HG02763 (cell line): ENCODE measurements around the gene HS3ST6.
"Not testable (repeated sequence)": the region's sequence is repeated elsewhere in the genome, so short reads cannot be mapped to it uniquely, and the experiment has no call there.

ENCODE experiments used
- ATAC-seq: cut with Tn5 transposase; IDR thresholded peaks from one replicate; pipeline ENCODE4 v1.9.1; 2021; ENCODE audit warnings: mild to moderate bottlenecking, moderate library complexity; ENCODE audit not compliant: unreplicated experiment

Gene HS3ST6

DNA sequence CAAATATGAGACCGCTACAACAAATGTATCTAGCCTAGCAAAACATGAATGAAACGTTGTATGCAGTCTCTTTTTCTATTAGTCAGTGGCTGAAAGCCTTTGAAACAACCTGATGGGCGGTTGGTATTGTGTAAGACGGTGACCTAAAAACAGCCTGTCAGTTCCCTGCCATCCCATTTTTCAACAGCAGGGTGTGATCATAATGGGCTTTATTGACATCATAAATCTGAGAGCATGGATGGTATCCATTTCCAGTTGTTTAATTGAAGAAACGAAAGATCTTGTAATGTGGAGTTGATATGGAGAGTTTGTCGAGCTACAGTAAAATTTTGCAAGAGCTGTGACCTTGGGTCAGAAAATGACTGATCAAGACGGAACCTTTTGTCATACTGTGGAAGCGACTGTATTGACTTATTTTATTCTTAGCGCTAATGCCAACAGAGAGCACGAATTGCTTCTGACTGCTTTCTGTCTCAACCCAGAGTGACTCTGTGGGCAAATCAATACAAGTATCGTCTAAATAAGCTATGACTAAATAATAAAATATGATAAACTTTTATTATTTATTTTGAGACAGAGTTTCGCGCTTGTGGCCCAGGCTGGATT, 34.0 kb downstream of the HS3ST6 start:
- no peak for ATAC-seq

GRCh38 chr16:1881172-1881571, 37.0 kb downstream of the HS3ST6 start:
- not testable (repeated sequence) for ATAC-seq

GRCh38 chr16:1879477-1879876, 38.7 kb downstream of the HS3ST6 start:
- ATAC-seq = no peak

DNA sequence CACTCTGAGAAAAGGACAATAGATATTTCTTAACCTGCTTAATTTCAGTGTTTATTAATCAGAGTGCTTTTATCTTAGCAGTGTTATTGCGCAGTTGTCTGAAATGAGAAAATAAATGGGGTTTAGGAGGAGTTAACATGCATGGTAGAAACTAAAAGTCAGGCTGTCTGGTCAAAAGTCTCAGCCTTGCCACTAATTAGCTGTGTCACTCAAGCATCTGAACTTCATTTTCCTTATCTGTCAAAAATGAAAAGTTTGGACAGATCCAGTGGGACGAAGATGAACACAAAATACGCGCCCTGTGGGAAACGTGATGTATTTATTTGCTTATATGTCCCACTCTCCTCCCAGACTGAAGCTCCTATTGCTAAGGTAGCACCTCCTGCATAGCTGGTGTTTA, 40.0 kb downstream of the HS3ST6 start:
- ATAC-seq = no peak

DNA sequence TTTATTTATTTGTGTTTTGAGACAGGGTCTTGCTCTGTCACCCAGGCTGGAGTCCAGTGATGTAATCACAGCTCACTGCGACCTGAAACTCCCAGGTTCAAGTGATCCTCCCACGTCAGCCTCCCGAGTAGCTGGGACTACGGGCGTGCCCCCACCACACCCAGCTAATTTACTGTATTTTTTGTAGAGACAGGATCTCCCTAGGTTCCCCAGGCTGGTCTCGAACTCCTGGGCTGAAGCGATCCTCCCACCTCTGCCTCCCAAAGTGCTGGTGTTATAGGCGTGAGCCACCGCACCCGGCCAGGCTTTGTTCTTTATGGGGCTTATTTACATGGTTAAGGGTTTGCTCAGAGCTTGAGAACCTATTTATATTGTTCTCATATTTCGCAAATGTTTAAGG, 40.4 kb downstream of the HS3ST6 start:
- no peak for ATAC-seq

- no peak for ATAC-seq
These were observed 41.1 kb downstream of the HS3ST6 start for GRCh38 chr16:1877089-1877488.

DNA sequence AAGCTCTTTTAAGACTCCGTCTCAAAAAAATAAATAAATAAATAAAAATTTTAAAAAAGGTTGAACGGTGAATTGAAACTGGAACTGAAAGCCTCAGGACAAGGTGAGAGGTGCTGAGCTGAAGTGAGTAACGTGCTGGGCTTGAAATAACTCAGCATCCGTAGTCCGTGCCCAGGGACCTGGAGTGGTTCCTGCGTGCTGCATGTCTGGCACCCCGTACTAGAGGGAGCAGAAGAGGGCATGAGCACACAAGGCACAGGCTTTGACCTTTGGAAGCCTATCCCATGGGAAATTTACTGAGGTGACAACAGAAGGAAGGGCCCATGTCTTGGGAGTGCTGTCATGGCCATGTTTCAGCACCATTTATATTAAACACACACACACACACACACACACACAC, 41.7 kb downstream of the HS3ST6 start:
- no peak for ATAC-seq

DNA sequence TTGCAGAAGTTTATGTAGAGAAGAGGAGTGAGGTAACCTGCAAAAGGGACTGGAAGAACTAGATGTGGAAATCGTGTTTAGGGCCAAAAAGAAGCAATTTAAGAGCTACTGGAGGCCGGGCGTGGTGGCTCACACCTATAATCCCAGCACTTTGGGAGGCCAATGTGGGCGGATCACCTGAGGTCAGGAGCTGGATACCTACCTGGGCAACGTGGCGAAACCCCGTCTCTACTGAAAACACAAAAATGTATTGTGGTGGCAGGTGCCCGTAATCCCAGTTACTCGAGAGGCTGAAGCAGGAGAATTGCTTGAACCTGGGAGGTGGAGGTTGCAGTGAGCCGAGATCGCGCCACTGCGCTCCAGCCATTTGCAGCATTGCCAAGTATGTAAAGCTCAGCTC, 42.1 kb downstream of the HS3ST6 start:
- not testable (repeated sequence) for ATAC-seq

- ATAC-seq = no peak
These were observed 43.4 kb downstream of the HS3ST6 start for GRCh38 chr16:1874854-1875253.

DNA sequence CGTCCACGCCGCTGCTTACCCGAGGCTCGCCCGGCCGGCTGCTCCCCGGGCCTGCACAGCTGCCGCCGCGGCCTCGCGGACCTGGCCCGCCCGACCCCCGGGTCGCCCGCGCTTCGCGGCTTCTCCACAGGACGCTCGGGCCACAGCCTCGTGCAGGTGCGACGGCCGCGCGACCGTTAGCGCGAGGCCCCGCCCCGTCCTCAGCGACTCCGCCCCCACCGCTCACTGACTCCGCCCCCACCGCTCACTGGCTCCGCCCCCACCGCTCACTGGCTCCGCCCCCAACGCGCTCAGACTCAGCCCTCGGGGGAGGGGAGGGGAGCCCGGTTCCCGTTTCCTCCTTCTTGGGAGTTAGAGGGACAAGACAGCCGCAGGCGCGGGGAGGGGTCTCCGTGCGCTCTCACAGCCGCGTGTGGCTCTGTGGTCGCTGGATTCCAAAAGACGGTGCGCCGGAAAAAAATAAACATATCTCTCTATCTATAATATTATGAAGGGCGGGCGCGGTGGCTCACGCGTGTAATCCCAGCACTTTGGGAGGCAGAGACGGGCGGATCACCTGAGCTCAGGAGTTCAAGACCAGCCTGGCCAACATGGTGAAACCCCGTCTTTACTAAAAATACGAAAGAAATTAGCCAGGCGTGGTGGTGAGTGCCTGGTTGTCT, 46.1 kb downstream of the HS3ST6 start, which contains the start of gene MEIOB:
TSS of gene MEIOB (minus strand) at position 191 of the 662 bp plus-strand sequence. CDS start 3,989 bp downstream, outside the sequence.
- no peak for ATAC-seq

DNA sequence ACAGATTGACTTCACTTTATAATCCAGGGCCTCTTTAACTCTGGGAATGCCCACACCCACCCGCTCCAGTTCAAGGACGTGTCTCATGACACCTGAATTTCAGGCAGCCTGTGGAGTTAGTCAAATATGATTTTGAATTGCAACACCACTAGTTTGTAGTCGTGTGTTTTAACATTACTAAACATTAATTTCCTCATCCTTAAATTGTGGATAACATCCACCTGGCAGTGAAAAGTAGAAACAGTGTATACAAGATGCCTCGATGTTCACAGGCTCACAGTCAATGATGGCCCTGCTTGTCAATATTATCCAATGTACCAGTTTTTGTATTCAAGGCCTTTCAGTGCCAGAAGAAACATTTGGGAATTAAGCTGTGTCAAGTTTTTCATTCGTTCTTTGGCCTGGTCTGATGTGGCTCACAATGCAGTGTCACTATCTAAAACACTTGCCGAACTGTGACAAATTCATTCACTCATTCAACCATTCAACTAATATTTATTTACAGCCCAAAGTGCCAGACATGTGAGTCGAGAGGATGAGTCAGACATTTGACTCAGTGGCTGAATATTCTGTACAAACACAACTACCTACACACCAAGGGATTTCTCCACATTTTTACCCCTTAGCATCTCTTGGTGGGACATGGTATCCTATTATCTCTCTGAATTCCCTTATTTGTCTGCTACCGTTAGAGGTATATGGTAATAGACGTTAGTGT, 47.7 kb downstream of the HS3ST6 start:
- ATAC-seq = no peak

DNA sequence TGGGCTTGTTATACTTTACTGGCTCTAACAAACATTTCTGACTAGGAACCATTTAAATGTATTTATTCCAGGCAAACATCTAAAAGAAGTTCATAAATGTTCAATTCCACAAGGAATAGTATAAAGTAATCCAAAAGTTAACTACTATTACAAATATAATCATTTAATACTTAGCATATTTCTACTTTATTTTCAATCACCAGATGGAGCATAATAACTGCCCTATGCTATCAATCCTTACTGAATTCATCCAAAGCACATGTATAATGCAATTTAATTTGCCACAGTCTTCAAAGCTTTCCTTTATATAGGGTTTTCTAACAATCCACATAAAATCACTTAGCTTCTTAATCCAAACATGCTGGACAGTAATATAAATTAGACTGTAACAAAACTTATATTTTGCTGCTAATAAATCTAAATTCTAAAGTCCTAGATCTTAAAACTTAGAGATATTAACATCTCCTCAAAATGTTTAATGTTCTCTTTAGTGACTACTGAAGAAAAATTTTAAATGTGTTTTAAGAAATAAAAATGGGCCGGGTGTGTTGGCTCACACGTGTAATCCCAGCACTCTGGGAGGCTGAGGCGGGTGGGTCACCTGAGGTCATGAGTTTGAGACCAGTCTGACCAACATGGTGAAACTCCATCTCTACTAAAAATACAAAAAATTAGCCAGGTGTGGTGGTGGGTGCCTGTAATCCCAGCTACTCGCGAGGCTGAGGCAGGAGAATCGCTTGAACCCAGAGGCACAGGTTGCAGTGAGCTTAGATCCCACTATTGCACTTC, 52.1 kb downstream of the HS3ST6 start:
- ATAC-seq = no peak

DNA sequence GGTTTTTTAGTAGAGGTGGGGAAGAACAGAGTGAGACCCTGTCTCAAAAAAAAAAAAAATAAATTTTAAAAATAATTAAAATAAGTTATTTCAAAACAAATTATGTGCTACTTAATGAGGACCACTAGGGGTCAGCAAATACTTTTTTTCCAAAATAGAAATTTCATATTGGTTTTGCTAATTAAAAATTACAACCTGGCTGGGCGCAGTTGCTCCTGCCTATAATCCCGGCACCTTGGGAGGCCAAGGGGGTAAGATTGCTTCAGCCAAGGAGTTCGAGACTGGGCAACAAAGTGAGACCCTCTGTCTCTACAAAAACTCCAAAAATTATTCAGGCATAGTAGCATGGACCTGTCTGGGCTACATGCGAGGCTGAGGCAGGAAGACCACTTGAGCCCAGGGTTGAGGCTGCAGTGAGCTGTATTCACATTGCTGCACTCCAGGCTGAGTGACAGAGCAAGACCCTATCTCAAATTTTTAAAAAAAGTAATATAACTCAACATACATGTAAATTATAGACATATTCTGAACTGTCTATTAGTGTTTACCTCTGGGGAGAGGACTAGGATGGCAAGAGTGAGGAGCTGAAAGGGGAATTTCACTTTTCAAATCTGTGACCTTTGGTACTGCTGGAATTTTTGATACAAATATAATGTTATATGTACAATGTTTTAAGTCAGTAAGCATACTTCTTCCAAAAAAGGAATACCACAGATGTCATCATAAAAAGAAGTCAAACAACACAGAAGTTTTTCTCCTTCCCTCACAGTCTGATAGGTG, 54.3 kb downstream of the HS3ST6 start:
- no peak for ATAC-seq

DNA sequence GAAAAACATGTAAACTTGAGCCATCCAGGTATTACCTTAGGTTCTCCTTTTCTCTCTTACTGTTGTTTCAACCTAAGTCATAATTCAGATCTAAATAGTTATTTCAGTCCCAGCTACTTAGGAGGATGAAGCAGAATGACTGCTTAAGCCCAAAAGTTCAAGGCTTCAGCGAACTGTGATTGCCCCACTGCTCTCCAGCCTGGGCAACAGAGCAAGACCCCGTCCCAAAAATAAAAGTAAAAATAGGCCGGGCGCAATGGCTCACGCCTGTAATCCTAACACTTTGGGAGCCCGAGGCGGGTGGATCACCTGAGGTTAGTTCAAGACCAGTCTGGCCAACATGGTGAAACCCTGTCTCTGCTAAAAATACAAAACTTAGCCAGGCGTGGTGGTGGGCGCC, 55.8 kb downstream of the HS3ST6 start:
- ATAC-seq = no peak

DNA sequence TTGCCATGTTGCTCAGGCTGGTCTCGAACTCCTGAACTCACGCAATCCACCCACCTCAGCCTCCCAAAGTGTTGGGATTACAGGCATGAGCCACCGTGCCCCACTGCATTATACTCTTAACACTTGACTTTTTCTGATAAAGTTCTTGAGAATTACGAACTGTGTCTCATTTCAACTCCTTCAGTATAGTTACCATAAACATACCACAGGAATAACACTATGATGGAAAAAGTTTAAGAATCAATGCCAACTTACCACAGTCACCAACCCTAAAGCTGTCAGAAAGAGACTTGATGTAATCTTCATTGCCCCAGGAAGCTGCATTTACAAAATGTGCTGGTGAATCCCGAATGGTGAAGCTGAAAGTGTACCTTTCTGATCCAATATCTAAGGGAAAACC, 56.5 kb downstream of the HS3ST6 start:
- ATAC-seq = no peak
